Measurements from ENCODE around the gene PPP1R1C.
A peak's percentile ranks its signal among the peaks of the same experiment; 100 is the strongest.

GRCh38 chr2:181991171-181991885 lies 5.7 kb downstream of the PPP1R1C start:
- no peak for TF ChIP-seq POLR2A (IDR thresholded peaks at IDR 0.05)
- TF ChIP-seq CTCF (IDR thresholded peaks at IDR 0.05 in 4 of 5, conservative IDR thresholded peaks at IDR 0.05 in 1 of 5) = peak in 1 of 5 experiments; percentile 5
